IMR-90 (cell line): Measurements from ENCODE around the gene NFKBIZ. TPM values are rescaled to one million over a fixed set of nuclear protein-coding genes. Genes with fewer than 3 reads are reported as not detected.

Experiments used
- ATAC-seq: fragments of 200-7000 bp; cut with Tn5 transposase; 2 replicates; pipeline ENCODE4 v1.9.1; 2020; ENCODE audit warnings: low read depth, mild to moderate bottlenecking, moderate library complexity
- BruUV-seq: library from RNA; stranded (reverse); fragments of 400-500 nt; replicated peaks from 2 replicates; lab custom pipeline; 2021; lab: Mats Ljungman, UMichigan
- CTCF ChIA-PET: fragments of 300-600 bp; formaldehyde crosslinking; extraction: SDS; loops from one replicate; lab custom pipeline; 2021; ENCODE audit warnings: antibody characterized with exemption; lab: Yijun Ruan, JAX
- POLR2A ChIA-PET: fragments of 300-600 bp; sonication (Branson Sonifier 250); formaldehyde crosslinking; loops from one replicate; lab custom pipeline; 2022; ENCODE audit warnings: antibody characterized with exemption; ENCODE audit not compliant: unreplicated experiment; lab: Charles Lee
- DNase-seq: peaks from one replicate; pipeline ENCODE4 v3.0.0; 2013
- H2AFZ ChIP-seq: replicated peaks from 2 replicates; pipeline ENCODE3; 2013; ENCODE audit warnings: low read length, mild to moderate bottlenecking; ENCODE audit not compliant: poor library complexity
- H2AK5ac ChIP-seq: 2 replicates; pipeline ENCODE4 v1.6.1; 2013; ENCODE audit warnings: low read depth, low read length, inconsistent platforms
- H2AK9ac ChIP-seq: replicated peaks from 2 replicates; pipeline ENCODE3; 2013; ENCODE audit warnings: mild to moderate bottlenecking, low read depth, low read length, moderate library complexity; ENCODE audit not compliant: poor library complexity
- H2BK120ac ChIP-seq: 2 replicates; pipeline ENCODE4 v1.6.1; 2013; ENCODE audit warnings: low read depth, low read length, inconsistent platforms
- H2BK15ac ChIP-seq: 3 replicates; pipeline ENCODE4 v1.6.1; 2013; ENCODE audit warnings: low read depth, low read length, inconsistent platforms
- H2BK20ac ChIP-seq: 2 replicates; pipeline ENCODE4 v1.6.1; 2013; ENCODE audit warnings: low read depth, mild to moderate bottlenecking, inconsistent platforms, low read length, moderate library complexity
- H2BK5ac ChIP-seq: 2 replicates; pipeline ENCODE4 v1.6.1; 2013; ENCODE audit warnings: mild to moderate bottlenecking, low read depth, low read length, inconsistent platforms; ENCODE audit not compliant: poor library complexity, severe bottlenecking
- H3K14ac ChIP-seq: replicated peaks from 2 replicates; pipeline ENCODE4 v1.6.1; 2013; ENCODE audit warnings: low read depth, low read length, inconsistent platforms
- H3K18ac ChIP-seq: 2 replicates; pipeline ENCODE4 v1.6.1; 2013; ENCODE audit warnings: low read depth, low read length, control low read depth
- H3K23ac ChIP-seq: 2 replicates; pipeline ENCODE4 v1.6.1; 2013; ENCODE audit warnings: low read depth, low read length, inconsistent platforms
- H3K27ac ChIP-seq: 2 replicates; pipeline ENCODE4 v1.5.1; 2013; ENCODE audit warnings: mild to moderate bottlenecking, control low read depth, low read length; ENCODE audit not compliant: insufficient read depth
- H3K27me3 ChIP-seq: 2 replicates; pipeline ENCODE4 v1.6.1; 2013; ENCODE audit warnings: low read length; ENCODE audit not compliant: control insufficient read depth, insufficient read depth
- H3K36me3 ChIP-seq: 2 replicates; pipeline ENCODE4 v1.6.1; 2013; ENCODE audit warnings: low read length, mixed read lengths; ENCODE audit not compliant: control insufficient read depth, insufficient read depth
- H3K4ac ChIP-seq: 2 replicates; pipeline ENCODE4 v1.6.1; 2013; ENCODE audit warnings: low read depth, low read length, inconsistent platforms
- H3K4me1 ChIP-seq: 2 replicates; pipeline ENCODE4 v1.6.1; 2013; ENCODE audit warnings: low read length, mixed read lengths; ENCODE audit not compliant: control insufficient read depth, insufficient read depth
- H3K4me2 ChIP-seq: 2 replicates; pipeline ENCODE4 v1.6.1; 2013; ENCODE audit warnings: low read depth, mild to moderate bottlenecking, control low read depth, low read length, moderate library complexity
- H3K4me3 ChIP-seq: 2 replicates; pipeline ENCODE4 v1.5.1; 2013; ENCODE audit warnings: low read depth, mild to moderate bottlenecking, control low read depth, low read length, moderate library complexity; ENCODE audit not compliant: insufficient read depth
- H3K56ac ChIP-seq: 2 replicates; pipeline ENCODE4 v1.6.1; 2013; ENCODE audit warnings: low read length, inconsistent platforms; ENCODE audit not compliant: insufficient read depth; ENCODE audit errors: extremely low read depth
- H3K79me1 ChIP-seq, 2 experiments: 2 replicates each; pipeline ENCODE4 v1.6.1; 2013; ENCODE audit warnings: low read length in 2 of 2, inconsistent platforms in 1 of 2, low read depth in 1 of 2
- H3K9ac ChIP-seq: 2 replicates; pipeline ENCODE4 v1.6.1; 2013; ENCODE audit warnings: low read depth, low read length, control low read depth
- H3K9me1 ChIP-seq: 2 replicates; pipeline ENCODE4 v1.6.1; 2013; ENCODE audit warnings: low read length, inconsistent platforms; ENCODE audit not compliant: insufficient read depth
- H3K9me3 ChIP-seq: 2 replicates; pipeline ENCODE4 v1.6.1; 2013; ENCODE audit warnings: low read length; ENCODE audit not compliant: control insufficient read depth, insufficient read depth
- H4K20me1 ChIP-seq: 2 replicates; pipeline ENCODE4 v1.6.1; 2013; ENCODE audit warnings: low read length, inconsistent platforms; ENCODE audit not compliant: insufficient read depth
- H4K5ac ChIP-seq: 2 replicates; pipeline ENCODE4 v1.6.1; 2013; ENCODE audit warnings: mild to moderate bottlenecking, low read depth, low read length, control low read depth
- H4K8ac ChIP-seq, 2 experiments: 2 replicates each; pipeline ENCODE4 v1.6.1; 2013; ENCODE audit warnings: low read depth in 2 of 2, low read length in 2 of 2, control low read depth in 1 of 2, inconsistent platforms in 1 of 2
- H4K91ac ChIP-seq: 2 replicates; pipeline ENCODE4 v1.6.1; 2013; ENCODE audit warnings: low read depth, low read length, inconsistent platforms; ENCODE audit not compliant: insufficient read depth
- BHLHE40 ChIP-seq: fragments of 150-350 bp; IDR thresholded peaks from 2 replicates; pipeline ENCODE4 v1.6.1; 2016; ENCODE audit warnings: mild to moderate bottlenecking, low read depth, low read length
- CEBPB ChIP-seq: IDR thresholded peaks from 2 replicates; pipeline ENCODE4 v1.6.1; 2012; ENCODE audit warnings: low read depth, low read length, improper control_type of control experiment
- FOS ChIP-seq: fragments of 150-350 bp; IDR thresholded peaks from 2 replicates; pipeline ENCODE4 v1.6.1; 2016; ENCODE audit warnings: low read depth, low read length
- MXI1 ChIP-seq: IDR thresholded peaks from 2 replicates; pipeline ENCODE4 v1.6.1; 2012; ENCODE audit warnings: low read depth, mild to moderate bottlenecking, low read length, moderate library complexity, borderline replicate concordance
- POLR2A ChIP-seq: IDR thresholded peaks from 2 replicates; pipeline ENCODE4 v1.6.1; 2012; ENCODE audit warnings: mild to moderate bottlenecking, low read depth, low read length
- RCOR1 ChIP-seq: IDR thresholded peaks from 2 replicates; pipeline ENCODE4 v1.6.1; 2012; ENCODE audit warnings: mild to moderate bottlenecking, low read length, improper control_type of control experiment; ENCODE audit not compliant: insufficient replicate concordance
- RFX5 ChIP-seq: IDR thresholded peaks from 2 replicates; pipeline ENCODE4 v1.8.0; 2012; ENCODE audit warnings: low read depth, mild to moderate bottlenecking, low read length, moderate library complexity
- SMC3 ChIP-seq: fragments of 150-350 bp; IDR thresholded peaks from 2 replicates; pipeline ENCODE4 v1.6.1; 2016; ENCODE audit warnings: low read depth, mild to moderate bottlenecking, antibody characterized with exemption, low read length, moderate library complexity
- WGBS, 2 experiments: methylation state at CpG; one replicate each; pipeline versions ENCODE4 v1.1.5 to v1.1.7; 2013; ENCODE audit warnings: missing lambda C conversion rate in 2 of 2; ENCODE audit not compliant: insufficient read length in 1 of 2; ENCODE audit errors: extremely low coverage in 2 of 2; 5-methylcytosine and 5-hydroxymethylcytosine counted together
- dilution Hi-C: fragments of 300-500 bp; cut with HindIII; formaldehyde crosslinking; loops from one replicate; pipeline ENCODE4 v1.14.3; 2018; ENCODE audit warnings: low sequenced_read_pairs; ENCODE audit not compliant: unreplicated experiment
- in situ Hi-C: fragments of 300-500 bp; cut with MboI; formaldehyde crosslinking; loops from 3 replicates; pipeline ENCODE4 v1.14.3; 2019; ENCODE audit warnings: low sequenced_read_pairs, inconsistent platforms, mixed read lengths
- intact Hi-C: fragments of 100-400 bp; cut with micrococcal nuclease; formaldehyde crosslinking; loops from 2 replicates; pipeline ENCODE4 v1.10.0; 2022
- polyA plus RNA-seq, 3 experiments: library from polyadenylated mRNA; depleted of rRNA; stranded (reverse); fragments of >200 nt; gene quantifications; 2 replicates each; pipeline ENCODE4 v1.2.3, GENCODE V29; 2012; ENCODE audit warnings: low replicate concordance in 1 of 3
- total RNA-seq: library from RNA; depleted of rRNA; stranded (reverse); fragments of >200 nt; gene quantifications from 2 replicates; pipeline ENCODE4 v1.2.3, GENCODE V29; 2012
- TF ChIP-seq, protein P1 (sequence below): conservative IDR thresholded peaks from 2 replicates; pipeline ENCODE4 v1.5.1; 2012; ENCODE audit warnings: mild to moderate bottlenecking, low read depth, low read length, improper control_type of control experiment

Gene NFKBIZ
- total and polyA plus RNA-seq, 2 of the 4 experiments (the other 2 are of a cell fraction): 35.0 to 40.9 TPM

DNA sequence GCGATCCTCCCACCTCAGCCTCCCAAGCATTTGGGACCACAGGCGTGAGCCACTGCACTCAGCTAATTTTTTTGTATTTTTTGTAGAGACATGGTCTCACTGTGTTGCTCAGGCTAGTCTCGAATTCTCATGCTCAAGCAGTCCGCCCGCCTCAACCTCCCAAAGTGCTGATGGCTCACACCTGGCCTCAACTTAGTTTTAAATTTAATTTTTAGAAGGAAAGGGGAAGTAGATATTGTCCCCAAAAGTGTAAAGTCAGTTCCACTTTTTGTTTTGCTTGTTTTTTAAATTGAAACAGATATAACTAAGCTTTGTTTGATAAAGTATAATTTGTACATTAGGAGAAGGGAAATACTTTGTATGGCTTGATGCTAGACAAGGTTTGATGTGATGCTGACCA, 31.3 kb upstream of the NFKBIZ start:
- no peaks in the 10 kb centered on the region; the same call in 1 of the 2 replicates for H3K4me1 ChIP-seq
- no peak overlapping the region for H3K14ac ChIP-seq
- H2AK5ac ChIP-seq: no peak overlapping the region
- H2BK120ac ChIP-seq: no peak overlapping the region
- H3K79me1 ChIP-seq: peaks cover 7 to 12% of the 10 kb centered on the region in 2 experiments; a peak in 3 of 4 replicates
- H4K91ac ChIP-seq: no peak overlapping the region
- POLR2A ChIA-PET: interaction anchor here (0.5 kb wide), 1 partner anchor 10 kb away, joined by 3 read pairs; no protein-coding TSS in a partner anchor
- no peak overlapping the region for H4K8ac ChIP-seq
- no peak for ATAC-seq
- H4K5ac ChIP-seq: no peak overlapping the region
- H3K23ac ChIP-seq: no peak overlapping the region
- peaks cover 6% of the 10 kb centered on the region; the same call in 1 of the 2 replicates for H3K9me1 ChIP-seq
- H3K4me2 ChIP-seq: no peak overlapping the region
- CTCF ChIA-PET: interaction anchor here (1.1 kb wide), 1 partner anchor 407 kb away, joined by 4 read pairs; no protein-coding TSS in a partner anchor
- BruUV-seq: no TSS peak
- H3K9me3 ChIP-seq: no peaks in the 10 kb centered on the region
- H3K4ac ChIP-seq: no peak overlapping the region
- H2BK5ac ChIP-seq: no peak overlapping the region
- no peak overlapping the region for H3K4me3 ChIP-seq
- H2AFZ ChIP-seq: no peak overlapping the region
- intact Hi-C loops (no loop called here), in situ Hi-C loops (no loop called here), dilution Hi-C loops (no loop called here)
- no peak overlapping the region for H3K18ac ChIP-seq
- H3K36me3 ChIP-seq: peaks cover 11% of the 10 kb centered on the region
- no peaks in the 10 kb centered on the region for H3K27me3 ChIP-seq
- no peak for TF ChIP-seq SMC3
- no peak for TF ChIP-seq RCOR1
- TF ChIP-seq BHLHE40: no peak
- TF ChIP-seq RFX5: no peak
- TF ChIP-seq, protein P1, sequence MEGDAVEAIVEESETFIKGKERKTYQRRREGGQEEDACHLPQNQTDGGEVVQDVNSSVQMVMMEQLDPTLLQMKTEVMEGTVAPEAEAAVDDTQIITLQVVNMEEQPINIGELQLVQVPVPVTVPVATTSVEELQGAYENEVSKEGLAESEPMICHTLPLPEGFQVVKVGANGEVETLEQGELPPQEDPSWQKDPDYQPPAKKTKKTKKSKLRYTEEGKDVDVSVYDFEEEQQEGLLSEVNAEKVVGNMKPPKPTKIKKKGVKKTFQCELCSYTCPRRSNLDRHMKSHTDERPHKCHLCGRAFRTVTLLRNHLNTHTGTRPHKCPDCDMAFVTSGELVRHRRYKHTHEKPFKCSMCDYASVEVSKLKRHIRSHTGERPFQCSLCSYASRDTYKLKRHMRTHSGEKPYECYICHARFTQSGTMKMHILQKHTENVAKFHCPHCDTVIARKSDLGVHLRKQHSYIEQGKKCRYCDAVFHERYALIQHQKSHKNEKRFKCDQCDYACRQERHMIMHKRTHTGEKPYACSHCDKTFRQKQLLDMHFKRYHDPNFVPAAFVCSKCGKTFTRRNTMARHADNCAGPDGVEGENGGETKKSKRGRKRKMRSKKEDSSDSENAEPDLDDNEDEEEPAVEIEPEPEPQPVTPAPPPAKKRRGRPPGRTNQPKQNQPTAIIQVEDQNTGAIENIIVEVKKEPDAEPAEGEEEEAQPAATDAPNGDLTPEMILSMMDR: no peak
- no peak for TF ChIP-seq FOS
- no peak for TF ChIP-seq POLR2A
- no peak for TF ChIP-seq CEBPB
- TF ChIP-seq MXI1: no peak
- H3K56ac ChIP-seq: no peak overlapping the region
- DNase-seq: no peak
- no peak overlapping the region for H3K9ac ChIP-seq
- no peak overlapping the region for H2BK20ac ChIP-seq
- no peaks in the 10 kb centered on the region for H4K20me1 ChIP-seq
- no CpG with 5 or more reads among the region's 5 CpGs for WGBS, 2 experiments
- no peak overlapping the region for H2BK15ac ChIP-seq
- H2AK9ac ChIP-seq: no peak overlapping the region
- H3K27ac ChIP-seq: no peak overlapping the region
